Putamen (tissue), 1 donor: ENCODE results near the gene CCDC92.

Experiments used
- DNase-seq: peaks from one replicate; pipeline ENCODE4 v3.0.0-alpha.2; 2016; ENCODE audit warnings: low spot score

Gene CCDC92

DNA sequence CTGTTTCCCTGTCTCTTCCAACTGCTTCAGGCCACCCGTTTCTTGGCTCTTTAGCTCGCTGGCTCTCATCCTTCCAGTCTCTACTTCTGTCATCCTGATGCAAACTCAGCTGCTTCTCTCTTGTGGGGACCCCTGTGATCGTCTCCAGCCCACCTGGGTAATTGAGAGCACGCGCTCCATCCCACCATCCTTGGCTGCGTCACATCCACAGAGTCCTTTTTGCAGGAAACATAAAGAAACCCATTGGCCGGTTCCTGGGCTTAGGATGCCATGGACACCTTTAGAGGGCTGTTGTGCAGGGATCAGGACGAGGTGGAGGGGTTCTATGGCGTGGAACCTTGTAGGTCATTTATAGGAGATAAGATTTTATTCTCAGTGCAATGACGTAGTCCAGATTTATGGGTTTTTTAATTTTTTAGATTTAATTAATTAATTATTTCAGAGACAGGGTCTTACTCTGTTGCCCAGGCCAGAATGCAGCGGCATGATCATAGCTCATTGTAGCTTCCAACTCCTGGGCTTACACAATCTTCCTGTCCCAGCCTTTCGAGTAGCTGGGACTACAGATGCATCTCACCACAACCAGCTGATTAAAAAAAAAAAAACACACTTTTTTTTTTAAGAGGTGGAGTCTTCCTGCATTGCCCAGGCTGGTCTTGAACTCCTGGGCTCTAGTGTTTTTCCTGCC lies 82.6 kb downstream of the CCDC92 start:
- no peak for DNase-seq

- no peak for DNase-seq
These were observed 83.6 kb downstream of the CCDC92 start for GRCh38 chr12:123888989-123889388.

- DNase-seq, result no peak
These were observed 85.6 kb downstream of the CCDC92 start for GRCh38 chr12:123886931-123887582.

GRCh38 chr12:123886258-123886657 lies 86.4 kb downstream of the CCDC92 start:
- DNase-seq, result no peak
